ENCODE data around the gene EHD1.
A peak's percentile ranks its signal among the peaks of the same experiment; 100 is the strongest.

The EHD1 gene

GRCh38 chr11:64859542-64860414 is 18.6 kb downstream of the EHD1 start:
- peak overlapping the region; percentile 27 for H3K4me3 ChIP-seq (ENCODE audit: insufficient read depth, low read depth, low read length, poor library complexity, severe bottlenecking)
- DNase-seq: peak in 2 of 3 donors; percentile 41 to 46
- peak overlapping the region; percentile 74 for H3K27ac ChIP-seq (ENCODE audit: insufficient read depth, low read length, poor library complexity, severe bottlenecking)
- peaks cover 19% of the 10 kb centered on the region for H3K36me3 ChIP-seq (ENCODE audit: control insufficient read depth, insufficient read depth, low read length)
- H3K9me3 ChIP-seq (ENCODE audit: control insufficient read depth, low read length): no peaks in the 10 kb centered on the region
- H3K27me3 ChIP-seq (replicated peaks; ENCODE audit: control insufficient read depth, insufficient read depth, low read length, poor library complexity, severe bottlenecking): no peaks in the 10 kb centered on the region
- H3K4me1 ChIP-seq (ENCODE audit: control insufficient read depth, insufficient read depth, low read length, poor library complexity, severe bottlenecking): peaks cover 94% of the 10 kb centered on the region

GRCh38 chr11:64858467-64859263 is 19.8 kb downstream of the EHD1 start:
- Histone ChIP-seq H3K9me3 (ENCODE audit: control insufficient read depth, low read length) (no peaks in the 10 kb centered on the region), H3K27ac (ENCODE audit: insufficient read depth, low read length, poor library complexity, severe bottlenecking) (peak overlapping the region; percentile 74), H3K36me3 (ENCODE audit: control insufficient read depth, insufficient read depth, low read length) (peaks cover 30% of the 10 kb centered on the region), H3K4me3 (ENCODE audit: insufficient read depth, low read depth, low read length, poor library complexity, severe bottlenecking) (peak overlapping the region; percentile 27), H3K4me1 (ENCODE audit: control insufficient read depth, insufficient read depth, low read length, poor library complexity, severe bottlenecking) (peaks cover 94% of the 10 kb centered on the region), H3K27me3 (replicated peaks; ENCODE audit: control insufficient read depth, insufficient read depth, low read length, poor library complexity, severe bottlenecking) (no peaks in the 10 kb centered on the region)
- peak; percentile 47 to 56 (median 51) for DNase-seq

- H3K27me3 ChIP-seq (replicated peaks; ENCODE audit: control insufficient read depth, insufficient read depth, low read length, poor library complexity, severe bottlenecking): no peaks in the 10 kb centered on the region
- peak overlapping the region; percentile 74 for H3K27ac ChIP-seq (ENCODE audit: insufficient read depth, low read length, poor library complexity, severe bottlenecking)
- H3K4me1 ChIP-seq (ENCODE audit: control insufficient read depth, insufficient read depth, low read length, poor library complexity, severe bottlenecking): peaks cover 94% of the 10 kb centered on the region
- no peaks in the 10 kb centered on the region for H3K9me3 ChIP-seq (ENCODE audit: control insufficient read depth, low read length)
- DNase-seq: no peak
- peaks cover 40% of the 10 kb centered on the region for H3K36me3 ChIP-seq (ENCODE audit: control insufficient read depth, insufficient read depth, low read length)
- no peak overlapping the region for H3K4me3 ChIP-seq (ENCODE audit: insufficient read depth, low read depth, low read length, poor library complexity, severe bottlenecking)
Observed at GRCh38 chr11:64857485-64857884, 20.9 kb downstream of the EHD1 start.

GRCh38 chr11:64856382-64857227 is 21.8 kb downstream of the EHD1 start:
- peak in 1 of 3 donors; percentile 47 for DNase-seq
- peak overlapping the region; percentile 81 for H3K27ac ChIP-seq (ENCODE audit: insufficient read depth, low read length, poor library complexity, severe bottlenecking)
- peaks cover 94% of the 10 kb centered on the region for H3K4me1 ChIP-seq (ENCODE audit: control insufficient read depth, insufficient read depth, low read length, poor library complexity, severe bottlenecking)
- no peaks in the 10 kb centered on the region for H3K9me3 ChIP-seq (ENCODE audit: control insufficient read depth, low read length)
- no peaks in the 10 kb centered on the region for H3K27me3 ChIP-seq (replicated peaks; ENCODE audit: control insufficient read depth, insufficient read depth, low read length, poor library complexity, severe bottlenecking)
- peak overlapping the region; percentile 10 for H3K4me3 ChIP-seq (ENCODE audit: insufficient read depth, low read depth, low read length, poor library complexity, severe bottlenecking)
- peaks cover 46% of the 10 kb centered on the region for H3K36me3 ChIP-seq (ENCODE audit: control insufficient read depth, insufficient read depth, low read length)

- Histone ChIP-seq H3K36me3 (ENCODE audit: control insufficient read depth, insufficient read depth, low read length) (peaks cover 47% of the 10 kb centered on the region), H3K27ac (ENCODE audit: insufficient read depth, low read length, poor library complexity, severe bottlenecking) (peak overlapping the region; percentile 81), H3K27me3 (replicated peaks; ENCODE audit: control insufficient read depth, insufficient read depth, low read length, poor library complexity, severe bottlenecking) (no peaks in the 10 kb centered on the region), H3K4me1 (ENCODE audit: control insufficient read depth, insufficient read depth, low read length, poor library complexity, severe bottlenecking) (peaks cover 96% of the 10 kb centered on the region), H3K9me3 (ENCODE audit: control insufficient read depth, low read length) (no peaks in the 10 kb centered on the region), H3K4me3 (ENCODE audit: insufficient read depth, low read depth, low read length, poor library complexity, severe bottlenecking) (no peak overlapping the region)
- DNase-seq: no peak
Observed at GRCh38 chr11:64855596-64856304, 22.7 kb downstream of the EHD1 start.

GRCh38 chr11:64854534-64855502 is 23.6 kb downstream of the EHD1 start:
- Histone ChIP-seq H3K9me3 (ENCODE audit: control insufficient read depth, low read length) (no peaks in the 10 kb centered on the region), H3K27ac (ENCODE audit: insufficient read depth, low read length, poor library complexity, severe bottlenecking) (peak overlapping the region; percentile 81), H3K36me3 (ENCODE audit: control insufficient read depth, insufficient read depth, low read length) (peaks cover 47% of the 10 kb centered on the region), H3K27me3 (replicated peaks; ENCODE audit: control insufficient read depth, insufficient read depth, low read length, poor library complexity, severe bottlenecking) (no peaks in the 10 kb centered on the region), H3K4me1 (ENCODE audit: control insufficient read depth, insufficient read depth, low read length, poor library complexity, severe bottlenecking) (peaks cover 94% of the 10 kb centered on the region), H3K4me3 (ENCODE audit: insufficient read depth, low read depth, low read length, poor library complexity, severe bottlenecking) (no peak overlapping the region)
- DNase-seq: peak in 2 of 3 donors; percentile 52 to 53

GRCh38 chr11:64854157-64854533 is 24.3 kb downstream of the EHD1 start:
- DNase-seq: no peak
- Histone ChIP-seq H3K4me1 (ENCODE audit: control insufficient read depth, insufficient read depth, low read length, poor library complexity, severe bottlenecking) (peaks cover 90% of the 10 kb centered on the region), H3K36me3 (ENCODE audit: control insufficient read depth, insufficient read depth, low read length) (peaks cover 47% of the 10 kb centered on the region), H3K27me3 (replicated peaks; ENCODE audit: control insufficient read depth, insufficient read depth, low read length, poor library complexity, severe bottlenecking) (no peaks in the 10 kb centered on the region), H3K27ac (ENCODE audit: insufficient read depth, low read length, poor library complexity, severe bottlenecking) (peak overlapping the region; percentile 81), H3K4me3 (ENCODE audit: insufficient read depth, low read depth, low read length, poor library complexity, severe bottlenecking) (peak overlapping the region; percentile 26), H3K9me3 (ENCODE audit: control insufficient read depth, low read length) (no peaks in the 10 kb centered on the region)

GRCh38 chr11:64853709-64854108 is 24.7 kb downstream of the EHD1 start:
- Histone ChIP-seq H3K27me3 (replicated peaks; ENCODE audit: control insufficient read depth, insufficient read depth, low read length, poor library complexity, severe bottlenecking) (no peaks in the 10 kb centered on the region), H3K4me1 (ENCODE audit: control insufficient read depth, insufficient read depth, low read length, poor library complexity, severe bottlenecking) (peaks cover 90% of the 10 kb centered on the region), H3K4me3 (ENCODE audit: insufficient read depth, low read depth, low read length, poor library complexity, severe bottlenecking) (peak overlapping the region; percentile 26), H3K27ac (ENCODE audit: insufficient read depth, low read length, poor library complexity, severe bottlenecking) (peak overlapping the region; percentile 81), H3K9me3 (ENCODE audit: control insufficient read depth, low read length) (no peaks in the 10 kb centered on the region), H3K36me3 (ENCODE audit: control insufficient read depth, insufficient read depth, low read length) (peaks cover 47% of the 10 kb centered on the region)
- DNase-seq: no peak

Measured in effector memory CD4-positive, alpha-beta T cell (primary cell).